ENCODE data around the gene SSX4B. TPM values are rescaled to one million over a fixed set of nuclear protein-coding genes. Genes with fewer than 3 reads are reported as not detected.
"Not testable (repeated sequence)": the region's sequence is repeated elsewhere in the genome, so short reads cannot be mapped to it uniquely, and the experiment has no call there.

Gene SSX4B, protein sequence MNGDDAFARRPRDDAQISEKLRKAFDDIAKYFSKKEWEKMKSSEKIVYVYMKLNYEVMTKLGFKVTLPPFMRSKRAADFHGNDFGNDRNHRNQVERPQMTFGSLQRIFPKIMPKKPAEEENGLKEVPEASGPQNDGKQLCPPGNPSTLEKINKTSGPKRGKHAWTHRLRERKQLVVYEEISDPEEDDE
- not detected in 2 replicates for total RNA-seq
- long read RNA-seq, result 0 reads

DNA sequence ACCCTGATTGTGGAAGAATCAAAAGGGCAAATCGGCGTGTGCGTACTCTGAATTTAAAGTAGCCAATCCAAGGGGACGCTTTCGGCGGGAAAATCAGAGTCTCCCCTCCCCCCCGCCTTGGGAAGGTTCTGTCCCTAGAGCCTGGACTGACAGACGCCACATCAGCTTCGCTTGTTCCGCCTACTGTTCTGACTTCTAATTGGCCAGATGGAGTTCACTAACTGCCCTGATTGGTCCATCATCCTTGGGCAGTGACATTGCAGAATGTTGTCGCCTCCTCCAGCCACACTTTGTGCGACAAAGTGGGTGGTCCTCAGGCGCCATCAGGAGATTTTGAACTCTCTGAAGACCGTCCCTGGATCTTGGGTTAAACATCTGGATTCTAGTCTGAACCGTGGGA, at the start of gene SSX4B:
Gene SSX4B (minus strand): TSS at position 101 of the 400 bp plus-strand sequence. CDS start 588 bp downstream, outside the sequence.
- not testable (repeated sequence) for H3K4me3 Mint-ChIP-seq (ENCODE audit: low read depth); H3K9me3 Mint-ChIP-seq (ENCODE audit: low read depth); H3K4me1 Mint-ChIP-seq (ENCODE audit: low read depth); H3K27me3 Mint-ChIP-seq; H3K27ac Mint-ChIP-seq; H3K36me3 Mint-ChIP-seq (ENCODE audit: insufficient read depth); DNase-seq (ENCODE audit: low spot score, unreplicated experiment)

DNA sequence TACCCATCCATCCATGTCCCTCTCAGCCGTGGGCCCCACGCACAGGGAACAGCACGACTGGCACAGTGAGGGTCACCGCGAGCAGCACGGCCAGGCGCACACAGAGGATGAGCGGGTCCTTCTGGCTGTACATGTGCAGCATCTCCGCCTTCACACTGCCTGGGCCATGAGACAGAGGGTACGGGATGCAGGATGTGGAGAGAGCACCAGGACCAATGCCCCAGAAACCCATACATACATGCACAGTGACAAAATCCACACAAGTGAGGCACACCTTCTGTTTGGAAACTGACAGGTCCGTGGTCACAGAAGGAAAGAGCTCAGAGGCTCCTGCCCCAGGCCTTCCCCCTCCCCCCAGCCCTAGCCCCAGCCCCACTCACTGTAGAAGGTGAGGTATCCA, 48.8 kb upstream of the SSX4B start:
- Mint-ChIP-seq H3K36me3 (ENCODE audit: insufficient read depth) (peaks cover 2% of the 10 kb centered on the region), H3K27ac (no peak overlapping the region), H3K4me1 (ENCODE audit: low read depth) (no peaks in the 10 kb centered on the region), H3K27me3 (no peaks in the 10 kb centered on the region), H3K9me3 (ENCODE audit: low read depth) (peaks cover 23% of the 10 kb centered on the region), H3K4me3 (ENCODE audit: low read depth) (no peak overlapping the region)
- TF ChIP-seq, protein P1, sequence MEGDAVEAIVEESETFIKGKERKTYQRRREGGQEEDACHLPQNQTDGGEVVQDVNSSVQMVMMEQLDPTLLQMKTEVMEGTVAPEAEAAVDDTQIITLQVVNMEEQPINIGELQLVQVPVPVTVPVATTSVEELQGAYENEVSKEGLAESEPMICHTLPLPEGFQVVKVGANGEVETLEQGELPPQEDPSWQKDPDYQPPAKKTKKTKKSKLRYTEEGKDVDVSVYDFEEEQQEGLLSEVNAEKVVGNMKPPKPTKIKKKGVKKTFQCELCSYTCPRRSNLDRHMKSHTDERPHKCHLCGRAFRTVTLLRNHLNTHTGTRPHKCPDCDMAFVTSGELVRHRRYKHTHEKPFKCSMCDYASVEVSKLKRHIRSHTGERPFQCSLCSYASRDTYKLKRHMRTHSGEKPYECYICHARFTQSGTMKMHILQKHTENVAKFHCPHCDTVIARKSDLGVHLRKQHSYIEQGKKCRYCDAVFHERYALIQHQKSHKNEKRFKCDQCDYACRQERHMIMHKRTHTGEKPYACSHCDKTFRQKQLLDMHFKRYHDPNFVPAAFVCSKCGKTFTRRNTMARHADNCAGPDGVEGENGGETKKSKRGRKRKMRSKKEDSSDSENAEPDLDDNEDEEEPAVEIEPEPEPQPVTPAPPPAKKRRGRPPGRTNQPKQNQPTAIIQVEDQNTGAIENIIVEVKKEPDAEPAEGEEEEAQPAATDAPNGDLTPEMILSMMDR (IDR thresholded peaks at IDR 0.05; ENCODE audit: unreplicated experiment), result no peak
- no peak for DNase-seq (ENCODE audit: low spot score, unreplicated experiment)

DNA sequence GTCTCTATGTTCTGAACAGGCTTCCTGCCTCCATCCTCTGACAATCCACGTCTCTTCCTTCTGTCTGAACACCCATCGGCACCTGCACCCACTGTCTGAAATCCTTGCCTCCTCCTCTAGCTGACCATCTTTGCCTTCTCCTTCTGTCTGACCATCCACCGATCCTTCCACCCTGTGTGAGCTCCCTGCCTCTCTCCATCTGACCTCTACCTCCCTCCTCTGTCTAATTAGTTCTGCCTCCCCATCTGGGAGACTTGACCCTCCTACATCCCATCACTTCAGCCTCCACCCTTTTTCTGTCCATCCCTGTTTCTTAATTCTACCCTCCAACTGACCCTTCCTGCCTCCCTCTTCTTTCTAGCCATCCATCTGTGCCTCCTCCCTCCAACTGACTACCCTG, 48.3 kb upstream of the SSX4B start:
- no peak overlapping the region for H3K27ac Mint-ChIP-seq
- TF ChIP-seq, protein P1 (IDR thresholded peaks at IDR 0.05; ENCODE audit: unreplicated experiment), result no peak
- no peaks in the 10 kb centered on the region for H3K27me3 Mint-ChIP-seq
- peaks cover 2% of the 10 kb centered on the region for H3K36me3 Mint-ChIP-seq (ENCODE audit: insufficient read depth)
- no peak overlapping the region for H3K4me3 Mint-ChIP-seq (ENCODE audit: low read depth)
- no peaks in the 10 kb centered on the region for H3K4me1 Mint-ChIP-seq (ENCODE audit: low read depth)
- no peak for DNase-seq (ENCODE audit: low spot score, unreplicated experiment)
- H3K9me3 Mint-ChIP-seq (ENCODE audit: low read depth), result peaks cover 18% of the 10 kb centered on the region

DNA sequence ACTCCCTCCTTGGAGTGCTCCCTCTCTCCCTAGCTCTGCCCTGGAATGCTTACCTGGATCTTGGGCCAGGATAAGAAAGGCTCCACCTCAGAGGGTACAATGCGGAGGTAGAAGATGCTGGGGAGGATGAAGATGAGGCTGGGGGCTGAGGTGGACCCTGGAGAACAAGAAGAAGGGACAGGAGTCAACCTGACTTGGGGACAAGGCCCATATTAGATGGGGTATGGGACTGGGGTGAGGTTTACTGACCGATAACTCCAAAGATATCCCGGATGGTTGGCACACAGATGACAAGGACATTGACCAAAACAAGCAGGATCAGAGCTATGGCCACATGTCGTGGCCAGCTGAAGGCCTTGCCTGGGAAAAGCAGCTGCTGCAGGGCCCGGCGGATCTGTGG, 47.7 kb upstream of the SSX4B start:
- Mint-ChIP-seq H3K27me3 (no peaks in the 10 kb centered on the region), H3K4me3 (ENCODE audit: low read depth) (no peak overlapping the region), H3K4me1 (ENCODE audit: low read depth) (no peaks in the 10 kb centered on the region), H3K27ac (no peak overlapping the region), H3K9me3 (ENCODE audit: low read depth) (peaks cover 20% of the 10 kb centered on the region), H3K36me3 (ENCODE audit: insufficient read depth) (peaks cover 2% of the 10 kb centered on the region)
- DNase-seq (ENCODE audit: low spot score, unreplicated experiment), result no peak
- TF ChIP-seq, protein P1 (IDR thresholded peaks at IDR 0.05; ENCODE audit: unreplicated experiment), result no peak

DNA sequence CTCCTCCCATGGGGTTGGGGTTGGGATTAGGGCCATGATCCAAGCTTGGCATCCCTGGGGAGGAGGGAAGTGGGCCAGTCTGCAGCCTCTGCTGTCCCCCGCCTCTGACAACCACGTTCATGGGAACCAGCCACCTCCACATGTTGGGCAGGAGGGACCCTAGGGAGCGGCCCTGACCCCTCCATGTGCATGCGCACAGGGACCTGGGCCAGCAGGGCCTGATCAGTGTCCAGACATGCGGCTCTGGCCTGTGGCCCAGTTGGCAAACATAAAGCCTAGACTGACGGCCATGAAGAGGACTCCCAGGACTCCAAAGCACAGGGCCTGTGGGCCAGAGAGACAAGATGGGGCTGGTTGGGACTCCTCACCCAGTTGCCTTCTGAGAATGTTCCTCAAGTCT, 47.0 kb upstream of the SSX4B start:
- Mint-ChIP-seq H3K4me1 (ENCODE audit: low read depth) (no peaks in the 10 kb centered on the region), H3K27me3 (no peaks in the 10 kb centered on the region), H3K27ac (no peak overlapping the region), H3K9me3 (ENCODE audit: low read depth) (peaks cover 15% of the 10 kb centered on the region), H3K36me3 (ENCODE audit: insufficient read depth) (peaks cover 2% of the 10 kb centered on the region), H3K4me3 (ENCODE audit: low read depth) (no peak overlapping the region)
- DNase-seq (ENCODE audit: low spot score, unreplicated experiment), result no peak
- TF ChIP-seq, protein P1 (IDR thresholded peaks at IDR 0.05; ENCODE audit: unreplicated experiment), result no peak

DNA sequence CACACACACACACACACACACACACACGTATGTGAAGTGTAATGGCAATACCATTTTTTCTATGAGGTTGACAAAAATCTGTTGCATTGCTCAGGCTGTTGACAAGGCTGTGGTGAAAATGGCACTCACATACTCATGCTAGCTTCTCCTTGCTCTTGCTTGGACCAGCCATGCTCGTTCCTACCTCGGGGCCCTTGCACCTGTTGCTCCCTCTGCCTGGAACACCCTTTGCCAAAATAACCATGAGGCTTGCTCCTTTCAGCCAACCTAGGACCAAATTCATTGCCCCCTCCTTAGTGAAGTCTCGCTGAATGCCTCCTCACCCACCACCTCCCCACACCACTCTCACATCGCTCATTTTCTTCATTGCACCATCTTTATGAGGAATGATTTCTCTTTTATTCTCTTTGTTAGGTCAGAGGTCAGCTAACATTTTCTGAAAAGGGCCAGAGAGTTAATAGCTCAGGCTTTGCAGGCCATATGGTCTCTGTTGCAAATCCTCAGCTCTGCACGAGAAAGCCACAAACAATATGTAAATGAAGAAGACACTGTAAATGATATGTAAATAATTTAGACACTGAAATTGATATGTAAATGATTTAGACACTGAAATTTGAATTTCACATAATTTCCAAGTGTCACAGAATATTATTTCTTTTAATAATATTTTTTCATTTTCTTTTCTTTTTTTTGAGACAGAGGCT, 45.0 kb upstream of the SSX4B start:
- H3K9me3 Mint-ChIP-seq (ENCODE audit: low read depth), result peaks cover 12% of the 10 kb centered on the region

More for the DNA sequence above, 45.0 kb upstream of the SSX4B start:
- Mint-ChIP-seq H3K27me3 (no peaks in the 10 kb centered on the region), H3K4me1 (ENCODE audit: low read depth) (no peaks in the 10 kb centered on the region), H3K4me3 (ENCODE audit: low read depth) (no peak overlapping the region), H3K27ac (no peak overlapping the region), H3K36me3 (ENCODE audit: insufficient read depth) (peaks cover 2% of the 10 kb centered on the region)
- TF ChIP-seq, protein P1 (IDR thresholded peaks at IDR 0.05; ENCODE audit: unreplicated experiment), result no peak
- no peak for DNase-seq (ENCODE audit: low spot score, unreplicated experiment)

Measured in progenitor cell of endocrine pancreas (in vitro differentiated cells).